Skeletal muscle satellite cell (primary cell): ENCODE results near the gene NDC1.

Source experiments
- H3K27me3 ChIP-seq: 2 replicates; pipeline ENCODE4 v1.7.0; 2013; ENCODE audit warnings: low read length; ENCODE audit not compliant: control insufficient read depth, insufficient read depth
- H3K36me3 ChIP-seq: 2 replicates; pipeline ENCODE4 v1.7.0; 2013; ENCODE audit warnings: mild to moderate bottlenecking, control low read depth, low read length; ENCODE audit not compliant: insufficient read depth
- H3K4me1 ChIP-seq: 2 replicates; pipeline ENCODE4 v1.7.0; 2013; ENCODE audit warnings: low read length; ENCODE audit not compliant: control insufficient read depth, insufficient read depth
- H3K4me2 ChIP-seq: 2 replicates; pipeline ENCODE4 v1.7.0; 2013; ENCODE audit warnings: mild to moderate bottlenecking, low read length
- H3K4me3 ChIP-seq: 2 replicates; pipeline ENCODE4 v1.7.0; 2013; ENCODE audit warnings: low read length
- H3K9ac ChIP-seq: 2 replicates; pipeline ENCODE4 v1.7.0; 2013; ENCODE audit warnings: mild to moderate bottlenecking, low read depth, low read length, moderate library complexity
- H3K9me3 ChIP-seq: replicated peaks from 2 replicates; pipeline ENCODE4 v1.7.0; 2013; ENCODE audit warnings: mild to moderate bottlenecking, control low read depth, low read length

NDC1 gene

DNA sequence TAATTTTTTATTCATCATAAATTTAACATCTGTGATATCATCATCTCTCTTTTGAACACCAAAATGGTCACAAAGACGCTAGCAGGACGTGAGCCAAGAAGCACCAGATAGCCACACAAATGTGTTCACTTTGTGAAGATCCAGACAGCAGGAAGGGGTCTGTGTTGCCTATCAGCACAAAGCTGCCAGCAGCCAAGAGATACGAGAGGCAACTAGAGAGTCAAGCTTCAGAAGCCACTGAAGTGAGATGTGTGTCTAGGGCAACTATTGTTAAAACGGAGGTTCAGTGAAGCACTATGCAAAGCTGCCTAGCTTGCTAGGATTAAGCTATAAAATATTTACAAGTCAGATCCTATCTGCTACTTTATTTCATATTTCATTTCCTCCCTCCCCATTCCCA, 45.3 kb downstream of the NDC1 start:
- Histone ChIP-seq H3K4me3 (no peak overlapping the region), H3K36me3 (peaks cover 9% of the 10 kb centered on the region), H3K9me3 (no peaks in the 10 kb centered on the region), H3K27me3 (no peaks in the 10 kb centered on the region), H3K4me2 (no peak overlapping the region), H3K9ac (no peak overlapping the region), H3K4me1 (no peaks in the 10 kb centered on the region)

- H3K4me3 ChIP-seq = no peak overlapping the region
- no peaks in the 10 kb centered on the region for H3K9me3 ChIP-seq
- no peaks in the 10 kb centered on the region for H3K27me3 ChIP-seq
- H3K4me1 ChIP-seq = peaks cover 8% of the 10 kb centered on the region
- no peak overlapping the region for H3K4me2 ChIP-seq
- peaks cover 11% of the 10 kb centered on the region for H3K36me3 ChIP-seq
- no peak overlapping the region for H3K9ac ChIP-seq
These were observed 50.4 kb downstream of the NDC1 start for GRCh38 chr1:53787655-53788054.

DNA sequence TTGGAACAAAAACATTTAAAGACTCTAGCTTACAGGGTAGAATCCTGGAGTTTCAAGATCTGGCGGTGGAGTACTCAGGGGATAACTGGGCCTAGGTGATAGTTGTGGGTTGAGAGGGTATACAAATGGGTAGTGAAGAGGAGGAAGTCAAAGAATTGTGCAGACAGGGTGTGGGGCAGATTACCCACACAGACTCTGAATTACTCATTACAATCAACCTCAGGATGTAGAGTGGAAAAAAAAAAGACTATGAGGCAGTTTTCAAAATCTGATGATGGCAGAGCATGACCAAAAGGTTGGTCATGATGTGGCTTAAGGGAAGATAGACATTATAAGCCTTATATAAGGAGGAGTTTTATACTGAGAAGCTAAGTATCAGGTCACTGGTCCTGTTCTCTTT, 55.0 kb downstream of the NDC1 start:
- Histone ChIP-seq H3K36me3 (peaks cover 6% of the 10 kb centered on the region), H3K27me3 (no peaks in the 10 kb centered on the region), H3K4me3 (no peak overlapping the region), H3K4me1 (peaks cover 22% of the 10 kb centered on the region), H3K9me3 (no peaks in the 10 kb centered on the region), H3K4me2 (no peak overlapping the region), H3K9ac (no peak overlapping the region)

DNA sequence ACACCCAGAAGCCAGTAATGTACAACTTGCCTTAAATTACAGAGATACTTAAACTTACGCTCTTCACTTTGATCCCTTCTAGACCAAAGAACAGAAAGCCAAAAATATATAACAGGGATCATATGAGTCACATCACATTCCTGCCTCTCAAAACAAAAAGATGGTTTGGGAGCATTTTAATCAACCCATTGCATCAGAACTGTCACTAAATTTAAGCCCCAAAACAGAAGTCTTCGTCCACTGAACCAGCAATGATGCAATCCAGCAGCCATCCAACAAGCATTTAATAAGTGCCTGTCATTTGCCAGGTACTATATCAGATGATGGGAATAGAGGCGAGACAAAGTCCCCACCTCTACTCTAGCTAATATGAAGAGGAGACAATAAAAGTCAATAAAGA, 56.4 kb downstream of the NDC1 start:
- Histone ChIP-seq H3K9me3 (no peaks in the 10 kb centered on the region), H3K4me1 (peaks cover 22% of the 10 kb centered on the region), H3K4me3 (no peak overlapping the region), H3K36me3 (peaks cover 11% of the 10 kb centered on the region), H3K4me2 (peak overlapping the region; percentile 15), H3K27me3 (no peaks in the 10 kb centered on the region), H3K9ac (no peak overlapping the region)

GRCh38 chr1:53777272-53777671, 60.8 kb downstream of the NDC1 start:
- Histone ChIP-seq H3K36me3 (peaks cover 7% of the 10 kb centered on the region), H3K4me3 (no peak overlapping the region), H3K4me2 (no peak overlapping the region), H3K4me1 (peaks cover 12% of the 10 kb centered on the region), H3K9me3 (no peaks in the 10 kb centered on the region), H3K9ac (no peak overlapping the region), H3K27me3 (no peaks in the 10 kb centered on the region)

DNA sequence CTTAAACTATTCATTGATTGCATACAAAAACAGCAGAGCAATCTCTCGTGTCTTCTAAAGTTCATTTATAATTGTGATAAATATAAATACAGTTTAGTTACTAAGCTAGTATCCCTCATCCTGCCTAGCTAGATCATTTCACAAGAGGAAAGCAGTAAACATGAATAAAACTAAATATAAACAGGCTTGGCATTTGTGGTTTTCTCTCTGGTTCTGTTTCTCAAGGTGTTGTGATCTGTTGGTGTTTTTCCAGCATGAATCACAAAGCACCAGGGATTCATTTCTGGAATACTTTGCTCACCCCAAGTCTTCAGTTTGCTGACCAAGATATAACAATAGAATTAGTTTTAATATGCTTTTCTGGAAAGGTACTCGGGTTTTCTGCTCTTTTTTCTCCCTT, 66.4 kb downstream of the NDC1 start:
- Histone ChIP-seq H3K4me1 (peaks cover 10% of the 10 kb centered on the region), H3K27me3 (no peaks in the 10 kb centered on the region), H3K36me3 (peaks cover 3% of the 10 kb centered on the region), H3K9me3 (no peaks in the 10 kb centered on the region), H3K4me3 (no peak overlapping the region), H3K9ac (no peak overlapping the region), H3K4me2 (no peak overlapping the region)

DNA sequence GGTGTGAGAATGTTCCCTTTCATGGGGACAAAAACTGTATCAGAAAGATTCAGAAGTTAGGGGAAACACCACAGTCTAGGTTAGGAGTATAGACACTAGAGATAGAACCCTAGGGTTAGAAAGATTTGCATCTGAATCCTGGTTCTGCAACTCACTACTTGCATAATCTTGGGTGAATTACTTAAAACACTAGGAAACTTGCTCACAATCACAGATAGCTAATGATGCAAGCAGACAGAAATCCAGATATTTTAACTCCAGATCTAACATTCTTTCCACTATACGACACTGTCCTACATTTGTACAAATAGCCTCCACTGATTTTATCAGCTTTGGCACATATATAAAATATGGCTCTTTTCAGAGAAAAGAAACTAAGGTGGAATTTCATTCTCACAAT, 68.3 kb downstream of the NDC1 start:
- Histone ChIP-seq H3K9me3 (no peaks in the 10 kb centered on the region), H3K4me3 (no peak overlapping the region), H3K36me3 (peaks cover 3% of the 10 kb centered on the region), H3K4me1 (peaks cover 24% of the 10 kb centered on the region), H3K4me2 (no peak overlapping the region), H3K27me3 (no peaks in the 10 kb centered on the region), H3K9ac (no peak overlapping the region)

DNA sequence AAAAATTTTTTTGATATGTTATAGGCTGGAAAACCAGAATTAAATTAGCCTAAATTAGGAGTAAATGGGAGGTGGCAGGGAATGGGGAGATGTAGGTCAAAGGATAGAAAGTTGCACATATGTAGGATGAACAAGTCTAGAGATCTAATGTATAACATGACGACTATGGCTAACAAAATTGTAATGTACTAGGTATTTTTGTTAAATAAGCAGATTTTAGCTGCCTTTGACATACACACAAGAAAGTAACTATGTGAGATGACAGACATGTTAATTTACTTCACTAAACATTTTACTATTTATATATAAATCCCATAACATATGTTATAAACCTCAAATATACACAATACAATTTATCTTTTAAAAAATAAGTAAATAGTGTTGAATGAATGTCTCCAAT, 68.9 kb downstream of the NDC1 start:
- Histone ChIP-seq H3K9me3 (no peaks in the 10 kb centered on the region), H3K9ac (no peak overlapping the region), H3K27me3 (no peaks in the 10 kb centered on the region), H3K36me3 (peaks cover 3% of the 10 kb centered on the region), H3K4me2 (no peak overlapping the region), H3K4me1 (peaks cover 24% of the 10 kb centered on the region), H3K4me3 (no peak overlapping the region)

GRCh38 chr1:53766831-53767405, 71.2 kb downstream of the NDC1 start:
- no peaks in the 10 kb centered on the region for H3K9me3 ChIP-seq
- no peaks in the 10 kb centered on the region for H3K36me3 ChIP-seq
- H3K9ac ChIP-seq = peak overlapping the region; percentile 20
- peak overlapping the region; percentile 65 for H3K4me2 ChIP-seq
- peaks cover 24% of the 10 kb centered on the region for H3K4me1 ChIP-seq
- no peaks in the 10 kb centered on the region for H3K27me3 ChIP-seq
- peak overlapping the region; percentile 33 for H3K4me3 ChIP-seq

- no peaks in the 10 kb centered on the region for H3K36me3 ChIP-seq
- no peaks in the 10 kb centered on the region for H3K27me3 ChIP-seq
- peak overlapping the region; percentile 65 for H3K4me2 ChIP-seq
- H3K4me1 ChIP-seq = peaks cover 19% of the 10 kb centered on the region
- peak overlapping the region; percentile 20 for H3K9ac ChIP-seq
- no peak overlapping the region for H3K4me3 ChIP-seq
- no peaks in the 10 kb centered on the region for H3K9me3 ChIP-seq
These were observed 71.8 kb downstream of the NDC1 start for GRCh38 chr1:53766194-53766742.

DNA sequence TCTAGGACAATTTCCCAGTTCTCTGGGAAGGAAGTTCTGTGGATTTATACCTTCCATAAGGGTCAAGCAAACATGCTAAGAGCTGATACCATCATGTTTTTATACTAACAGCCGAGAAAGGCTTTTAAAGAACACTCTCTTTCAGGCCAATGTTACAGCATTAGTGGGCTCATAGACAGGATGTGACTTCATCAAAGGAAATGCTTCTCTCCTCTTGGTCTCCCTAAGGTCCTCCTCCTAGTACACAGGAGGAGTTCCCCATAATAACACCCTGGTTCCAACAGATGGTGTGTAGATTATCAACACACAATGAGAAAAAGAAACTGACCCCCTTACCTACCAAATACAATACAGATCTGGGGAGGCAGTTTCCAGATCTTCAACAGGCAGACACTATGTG, 72.4 kb downstream of the NDC1 start:
- H3K27me3 ChIP-seq = no peaks in the 10 kb centered on the region
- no peak overlapping the region for H3K9ac ChIP-seq
- H3K4me3 ChIP-seq = no peak overlapping the region
- no peaks in the 10 kb centered on the region for H3K9me3 ChIP-seq
- H3K4me2 ChIP-seq = no peak overlapping the region
- H3K36me3 ChIP-seq = no peaks in the 10 kb centered on the region
- H3K4me1 ChIP-seq = peaks cover 19% of the 10 kb centered on the region

GRCh38 chr1:53763911-53764310, 74.2 kb downstream of the NDC1 start:
- Histone ChIP-seq H3K9me3 (no peaks in the 10 kb centered on the region), H3K4me2 (no peak overlapping the region), H3K4me1 (peaks cover 19% of the 10 kb centered on the region), H3K27me3 (no peaks in the 10 kb centered on the region), H3K9ac (no peak overlapping the region), H3K36me3 (no peaks in the 10 kb centered on the region), H3K4me3 (no peak overlapping the region)
